HG02571 (cell line): Measurements from ENCODE around the gene ANKRA2.

ENCODE experiments used
- ATAC-seq: cut with Tn5 transposase; IDR thresholded peaks from one replicate; pipeline ENCODE4 v1.9.1; 2021; ENCODE audit warnings: mild to moderate bottlenecking, moderate library complexity; ENCODE audit not compliant: unreplicated experiment

Gene ANKRA2, protein sequence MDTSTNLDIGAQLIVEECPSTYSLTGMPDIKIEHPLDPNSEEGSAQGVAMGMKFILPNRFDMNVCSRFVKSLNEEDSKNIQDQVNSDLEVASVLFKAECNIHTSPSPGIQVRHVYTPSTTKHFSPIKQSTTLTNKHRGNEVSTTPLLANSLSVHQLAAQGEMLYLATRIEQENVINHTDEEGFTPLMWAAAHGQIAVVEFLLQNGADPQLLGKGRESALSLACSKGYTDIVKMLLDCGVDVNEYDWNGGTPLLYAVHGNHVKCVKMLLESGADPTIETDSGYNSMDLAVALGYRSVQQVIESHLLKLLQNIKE

DNA sequence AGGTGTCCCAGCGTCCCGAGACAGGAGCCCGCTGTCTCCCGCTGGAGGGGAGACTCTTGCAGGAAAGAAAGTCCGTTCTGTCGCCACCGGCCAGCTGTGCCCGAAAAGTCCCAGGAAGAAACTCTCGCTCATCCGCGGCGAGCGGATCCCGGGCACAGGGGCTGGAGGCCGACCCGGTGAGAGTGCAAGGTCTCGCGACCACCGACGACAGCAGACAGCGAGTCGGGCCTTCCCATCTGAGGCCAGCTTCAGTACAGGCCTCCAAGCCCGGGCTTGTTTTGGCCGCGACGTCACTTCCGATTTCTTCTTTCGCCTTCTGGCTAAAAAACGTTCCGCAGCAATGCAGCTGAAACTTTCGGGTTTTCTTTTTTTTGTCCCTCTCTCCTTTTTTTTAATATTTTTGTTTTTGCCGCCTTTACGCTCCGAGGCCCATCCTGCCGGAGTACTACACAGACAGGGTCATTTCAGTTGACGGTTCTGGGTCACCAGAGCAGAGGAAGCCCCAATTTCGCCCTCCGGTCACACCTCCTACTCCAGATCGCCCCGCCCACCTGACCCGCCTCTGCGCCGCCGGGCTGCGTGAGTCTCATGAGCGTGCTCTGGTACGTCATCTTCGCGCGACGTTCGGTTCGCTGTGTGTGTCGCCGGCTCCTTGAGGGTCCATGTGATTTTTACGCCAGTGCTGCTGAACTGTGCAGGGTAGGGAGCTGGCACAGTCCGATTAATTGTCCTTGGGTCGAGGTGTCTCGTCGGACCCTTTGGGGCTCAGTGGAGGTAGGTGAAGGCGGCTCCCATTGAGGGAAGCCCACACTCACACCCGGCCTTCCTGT, at the start of gene ANKRA2, which contains the start of gene UTP15:
ANKRA2 (minus strand) TSS at position 501 of the 830 bp plus-strand sequence. CDS start 2,758 bp downstream, outside the sequence.
UTP15 (plus strand) TSS at position 605 of the 830 bp plus-strand sequence. CDS start 1,602 bp downstream, outside the sequence.
- peak; percentile 94 for ATAC-seq

DNA sequence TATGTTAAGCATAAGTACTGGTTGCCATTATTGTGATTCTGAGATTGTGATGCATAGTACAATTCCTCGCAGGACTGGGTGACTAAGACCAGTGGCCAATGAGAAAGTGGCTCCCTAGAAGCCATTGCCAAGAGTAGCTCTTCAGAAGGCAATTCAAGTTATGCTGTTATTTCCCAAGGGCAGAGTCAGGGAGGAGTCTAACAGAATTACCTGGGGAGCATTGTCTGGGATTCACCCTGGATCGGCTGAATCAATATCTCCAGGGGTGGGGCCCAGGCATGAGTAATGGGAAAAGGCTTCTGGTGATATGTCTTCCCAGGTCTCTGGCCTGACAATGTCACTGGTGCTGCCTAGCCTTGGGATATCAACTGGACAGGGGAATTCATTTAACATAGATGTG, 49.6 kb upstream of the ANKRA2 start:
- ATAC-seq = no peak

DNA sequence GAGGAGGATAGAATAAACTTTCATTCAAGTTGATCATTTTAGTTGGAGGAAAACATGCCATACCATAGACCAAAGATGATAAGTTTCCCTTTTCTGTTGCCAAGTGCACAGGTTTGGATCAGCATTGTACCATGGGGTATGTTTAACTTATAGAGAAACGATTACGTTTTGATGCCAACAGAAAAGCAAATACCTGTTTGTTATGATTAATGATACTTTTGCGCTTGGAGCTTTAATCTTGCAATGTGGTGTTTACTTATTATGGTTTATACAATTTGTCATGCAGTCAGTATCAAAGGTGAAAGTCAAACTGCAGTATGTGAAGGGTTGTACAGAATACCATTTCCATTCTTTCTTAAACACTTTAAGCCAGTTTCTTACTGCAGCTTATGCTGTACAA, 47.4 kb upstream of the ANKRA2 start:
- ATAC-seq = no peak

DNA sequence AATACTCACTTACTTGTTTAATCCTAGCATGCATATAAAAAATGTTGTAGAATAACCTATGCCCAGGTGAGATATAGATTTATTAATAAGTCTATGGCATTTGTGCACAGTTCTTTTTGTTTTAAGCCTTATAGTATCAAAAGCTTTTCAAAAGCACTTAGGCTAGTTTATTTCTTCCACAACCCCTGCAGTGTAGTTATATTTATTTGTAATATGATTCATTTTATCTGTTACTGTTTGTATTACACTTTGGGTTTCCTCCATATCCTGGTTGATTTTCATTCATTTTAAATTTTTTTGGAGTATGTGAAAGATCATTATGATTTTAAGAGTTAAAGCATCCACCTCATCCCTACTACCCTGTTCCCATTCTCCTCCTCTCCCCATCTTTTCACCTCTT, 41.8 kb upstream of the ANKRA2 start:
- ATAC-seq = no peak

DNA sequence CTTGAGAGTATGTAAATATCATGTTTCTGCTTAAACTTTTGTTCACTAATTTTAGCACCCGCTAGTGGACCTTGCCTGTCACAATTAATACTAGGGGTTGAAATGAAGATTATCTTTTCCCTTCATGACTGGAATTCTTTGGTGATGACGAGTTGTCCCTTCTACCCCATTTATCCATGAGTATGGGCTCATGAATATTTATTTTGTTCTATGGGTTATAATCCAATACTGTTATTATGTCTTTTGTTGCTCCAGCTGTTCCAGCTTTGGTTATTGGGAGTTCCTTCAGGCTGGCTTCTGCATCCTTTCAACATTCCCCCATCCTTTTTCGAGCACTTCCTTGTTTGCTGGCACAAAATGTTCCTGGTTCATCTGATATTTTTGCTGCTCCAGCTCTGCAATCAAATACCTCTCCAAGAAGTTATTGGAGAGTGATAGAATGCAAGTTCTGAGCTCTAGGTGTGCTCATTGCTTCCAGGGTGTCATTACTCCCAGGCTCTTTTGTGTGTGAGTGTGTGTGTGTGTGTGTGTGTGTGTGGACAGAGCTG, 40.8 kb upstream of the ANKRA2 start:
- no peak for ATAC-seq

DNA sequence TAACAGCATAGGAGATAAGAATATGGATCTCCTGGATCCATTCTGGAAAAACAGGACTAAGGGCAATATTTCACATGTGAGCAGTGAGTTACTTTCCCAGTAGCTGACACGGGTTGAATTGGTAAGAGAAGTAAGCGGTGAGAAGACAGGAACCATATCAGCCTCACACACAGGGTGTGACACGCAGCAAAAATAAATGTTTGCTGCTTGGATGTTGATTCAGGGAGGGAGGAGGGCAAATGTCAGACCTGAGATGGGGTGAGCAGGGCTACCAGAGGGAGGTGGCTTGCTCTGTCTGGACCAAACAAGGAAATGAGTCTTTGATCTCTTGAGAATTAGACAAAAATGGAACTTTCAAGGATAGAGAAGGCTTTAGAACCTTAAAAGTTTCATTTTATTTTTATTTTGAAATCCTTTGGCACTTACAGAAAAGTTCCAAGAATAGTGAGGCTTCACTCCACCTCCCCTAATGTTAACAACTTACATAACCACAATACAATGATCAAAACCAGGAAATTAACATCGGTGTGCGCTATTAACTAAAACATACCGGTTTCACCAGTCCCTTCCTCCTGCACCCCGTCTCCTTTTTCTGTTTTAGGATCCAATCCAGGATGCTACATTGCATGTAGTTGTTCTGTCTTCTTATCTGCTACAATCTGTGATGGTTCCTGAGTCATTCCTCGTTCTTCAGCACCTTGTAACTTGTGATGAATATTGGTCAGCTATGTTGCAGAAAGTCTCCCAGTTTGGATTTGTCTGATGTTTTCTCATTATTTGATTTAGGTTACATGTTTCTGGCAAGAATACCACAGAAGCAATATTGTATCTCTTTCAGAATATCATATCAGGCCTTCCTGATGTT, 40.0 kb upstream of the ANKRA2 start:
- ATAC-seq = no peak

DNA sequence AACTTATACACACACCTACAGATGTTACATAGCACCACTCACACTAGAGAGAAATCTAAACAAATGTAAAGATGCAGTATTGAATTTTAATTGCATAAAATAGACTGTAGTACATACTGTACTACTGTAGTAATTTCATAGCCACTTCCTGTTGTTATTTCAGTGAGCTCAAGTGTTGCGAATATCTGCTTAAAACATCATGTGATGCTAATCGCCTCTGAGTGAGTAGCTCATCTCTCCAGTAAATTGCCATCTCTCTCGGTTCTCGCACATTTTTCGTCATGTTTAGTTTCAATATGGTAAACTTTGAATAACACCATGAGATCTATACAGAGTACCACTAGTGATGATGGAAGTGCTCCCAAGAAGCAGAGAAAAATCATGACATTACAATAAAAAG, 38.6 kb upstream of the ANKRA2 start:
- ATAC-seq = no peak

DNA sequence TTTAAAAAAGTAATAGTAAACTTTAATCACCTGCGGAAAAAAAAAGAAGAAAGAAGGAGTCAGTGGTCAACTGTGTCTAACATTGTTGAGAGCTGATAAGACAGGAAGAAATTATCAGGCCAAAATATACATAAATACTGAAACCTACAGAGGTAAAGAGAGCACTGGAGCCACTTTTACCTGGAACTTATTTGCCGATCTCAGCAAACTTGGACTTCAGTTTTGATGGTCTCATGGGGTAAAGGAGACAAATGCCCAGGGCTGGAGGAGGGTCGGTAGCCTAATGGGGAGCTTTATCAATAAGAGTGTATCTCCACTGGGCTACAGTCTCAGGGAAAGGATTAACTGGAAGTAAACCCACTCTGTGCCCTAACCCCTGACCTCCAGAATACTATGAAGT, 33.9 kb upstream of the ANKRA2 start:
- no peak for ATAC-seq

DNA sequence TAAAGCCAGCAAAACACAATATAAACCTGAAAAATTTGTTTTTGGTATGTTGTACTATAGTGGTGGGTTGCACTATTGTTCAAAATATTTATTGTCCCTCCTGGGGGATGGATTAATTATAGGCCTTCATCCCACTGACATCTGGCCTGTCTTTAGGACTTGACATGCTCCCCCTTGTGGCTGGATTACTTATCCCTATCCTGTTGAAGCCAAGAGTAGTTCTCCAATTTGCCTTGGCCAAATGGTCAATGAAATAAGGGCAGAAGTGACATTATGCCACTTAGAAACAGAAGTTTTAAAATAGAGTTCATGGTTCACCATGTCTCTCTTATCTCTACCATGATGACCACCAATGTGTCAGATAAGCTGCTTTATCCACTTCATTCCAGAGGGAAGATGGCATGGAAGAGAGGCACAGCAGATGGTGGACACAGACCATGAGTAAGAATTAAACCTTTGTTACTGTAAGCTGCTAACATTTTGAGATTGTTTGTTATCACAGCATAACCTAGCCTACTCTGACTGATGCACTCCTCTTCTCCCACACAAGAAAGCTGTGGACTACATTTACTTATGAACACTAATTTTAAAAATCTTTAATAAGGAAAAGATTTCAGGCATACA, 31.4 kb upstream of the ANKRA2 start:
- no peak for ATAC-seq

DNA sequence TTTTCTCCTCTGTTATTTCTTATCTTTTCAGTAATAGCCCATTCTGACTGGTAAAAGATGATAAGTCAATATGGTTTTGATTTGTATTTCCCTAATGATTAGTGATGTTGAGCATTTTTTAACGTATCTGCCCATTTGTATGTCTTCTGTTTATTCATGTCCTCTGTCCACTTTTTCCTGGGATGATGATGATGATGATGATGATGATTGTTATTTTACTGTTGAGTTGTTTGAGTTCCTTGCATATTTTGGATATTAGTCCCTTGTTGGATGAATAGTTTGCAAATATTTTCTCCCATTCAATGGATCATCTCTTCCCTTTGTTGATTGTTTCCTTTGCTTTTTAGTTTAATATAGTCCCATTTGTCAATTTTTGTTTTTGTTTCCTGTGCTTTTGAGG, 27.1 kb upstream of the ANKRA2 start:
- ATAC-seq = no peak

DNA sequence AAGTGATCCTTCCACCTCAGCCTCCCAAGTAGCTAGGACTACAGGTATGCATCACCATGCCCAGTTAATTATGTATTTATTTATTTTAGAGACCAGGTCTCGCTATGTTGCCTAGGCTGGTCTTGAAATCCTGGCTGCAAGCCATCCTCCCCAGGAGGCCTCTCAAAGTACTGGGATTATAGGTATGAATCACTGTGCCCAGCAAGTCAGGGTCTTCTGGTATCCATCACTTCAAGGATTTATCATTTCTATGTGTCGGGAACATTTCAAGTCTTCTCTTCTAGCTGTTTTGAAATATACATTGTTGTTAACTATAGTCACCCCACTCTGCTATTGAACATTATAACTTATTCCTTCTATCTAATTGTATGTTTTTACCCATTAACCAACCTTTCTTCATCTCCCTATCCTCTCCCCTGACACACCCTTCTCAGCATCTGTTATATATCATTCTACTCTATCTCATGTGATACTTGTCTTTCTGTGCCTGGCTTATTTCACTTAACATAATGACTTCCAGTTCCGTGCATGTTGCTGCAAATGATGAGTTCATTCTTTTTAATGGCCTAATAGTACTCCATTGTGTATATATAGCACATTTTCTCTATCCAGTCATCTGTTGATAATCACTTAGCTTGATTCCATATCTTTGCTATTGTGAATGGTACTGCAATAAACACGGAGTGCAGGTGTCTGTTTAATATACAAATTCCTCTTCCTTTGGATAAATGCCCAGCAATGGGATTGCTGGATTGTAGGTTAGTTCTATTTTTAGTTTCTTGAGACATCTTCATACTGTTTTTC, 26.5 kb upstream of the ANKRA2 start:
- ATAC-seq = no peak

DNA sequence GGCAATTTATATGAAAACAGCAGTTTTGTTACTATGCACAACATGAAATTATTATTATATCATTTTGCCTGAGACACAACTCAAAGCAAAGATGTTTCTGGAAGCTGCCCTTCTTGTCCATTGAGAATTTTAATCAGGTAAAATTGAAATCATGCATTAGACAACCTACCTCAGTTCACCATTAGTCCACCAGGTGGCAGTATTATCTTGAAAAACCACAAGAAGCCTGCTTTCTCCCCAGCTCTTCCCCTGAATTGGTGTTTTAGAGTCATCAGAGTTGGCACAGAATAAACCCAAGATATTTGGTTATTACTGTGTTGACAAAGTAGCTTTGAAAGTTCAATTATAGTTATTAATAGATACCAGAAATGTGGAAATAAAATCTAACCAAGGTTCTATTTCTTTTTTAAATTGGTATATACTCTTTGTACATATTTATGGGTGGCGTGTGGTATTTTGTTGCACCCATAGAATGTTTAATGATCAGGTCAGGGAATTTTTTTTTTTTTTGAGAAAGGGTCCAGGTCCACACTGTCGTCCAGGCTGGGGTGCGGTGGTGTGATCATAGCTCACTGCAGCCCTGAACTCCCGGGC, 25.8 kb upstream of the ANKRA2 start:
- no peak for ATAC-seq

DNA sequence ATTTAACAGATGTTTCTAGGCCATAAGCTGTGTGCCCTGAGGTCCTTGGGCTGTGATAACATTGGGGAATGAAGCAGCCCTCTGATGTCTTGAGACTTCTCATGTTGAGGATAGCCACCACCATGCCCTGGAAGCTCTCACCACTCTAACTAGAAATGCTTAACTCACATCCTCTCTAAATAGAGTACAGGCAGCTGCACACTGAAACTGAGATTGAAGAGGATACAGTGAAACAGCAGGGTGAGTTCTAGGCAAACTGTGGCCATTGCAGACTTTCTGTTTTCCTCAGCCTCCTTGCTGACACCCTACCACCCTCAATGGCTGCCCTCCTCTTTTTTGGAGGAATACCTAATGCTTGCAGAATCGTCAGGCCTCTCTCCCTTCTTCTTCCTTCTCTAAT, 22.5 kb upstream of the ANKRA2 start:
- peak; percentile 80 for ATAC-seq

DNA sequence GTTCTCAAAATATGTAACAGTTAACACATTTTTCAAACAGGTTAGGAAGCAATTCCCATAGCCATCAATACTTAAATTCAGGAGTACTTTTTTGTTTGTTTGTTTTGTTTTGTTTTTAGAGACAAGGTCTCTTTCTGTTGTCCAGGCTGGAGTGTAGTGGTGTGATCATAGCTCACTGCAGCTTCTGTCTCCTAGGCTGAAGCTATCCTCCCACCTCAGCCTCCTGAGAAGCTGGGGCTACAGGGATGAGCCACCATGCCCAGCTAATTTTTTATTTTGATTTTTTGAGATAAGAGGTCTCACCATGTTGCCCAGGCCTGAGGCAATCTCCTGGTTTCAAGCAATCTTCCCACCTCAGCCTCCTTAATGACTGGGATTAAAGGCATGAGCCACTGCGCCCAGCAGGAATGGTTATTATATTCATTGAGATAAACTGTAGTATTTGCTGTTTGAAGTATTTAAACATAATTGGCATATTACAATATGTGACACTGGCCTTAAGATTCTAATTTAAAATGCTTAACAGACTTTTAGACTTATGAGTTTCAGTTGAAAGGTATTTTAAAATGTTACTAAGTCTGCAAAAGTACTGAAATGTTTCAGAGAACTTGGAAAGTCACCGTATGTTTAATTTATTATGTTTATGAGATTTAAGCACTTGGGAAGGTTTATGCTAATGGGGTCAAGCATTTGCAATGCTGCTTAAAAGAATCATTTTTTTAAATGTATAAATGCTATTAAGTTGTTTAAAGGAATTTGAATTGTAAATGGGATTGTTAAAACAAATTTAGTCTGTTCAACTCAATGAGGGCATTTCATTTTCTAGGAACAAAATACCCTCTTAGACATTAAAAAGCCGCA, 17.1 kb upstream of the ANKRA2 start:
- ATAC-seq = no peak

DNA sequence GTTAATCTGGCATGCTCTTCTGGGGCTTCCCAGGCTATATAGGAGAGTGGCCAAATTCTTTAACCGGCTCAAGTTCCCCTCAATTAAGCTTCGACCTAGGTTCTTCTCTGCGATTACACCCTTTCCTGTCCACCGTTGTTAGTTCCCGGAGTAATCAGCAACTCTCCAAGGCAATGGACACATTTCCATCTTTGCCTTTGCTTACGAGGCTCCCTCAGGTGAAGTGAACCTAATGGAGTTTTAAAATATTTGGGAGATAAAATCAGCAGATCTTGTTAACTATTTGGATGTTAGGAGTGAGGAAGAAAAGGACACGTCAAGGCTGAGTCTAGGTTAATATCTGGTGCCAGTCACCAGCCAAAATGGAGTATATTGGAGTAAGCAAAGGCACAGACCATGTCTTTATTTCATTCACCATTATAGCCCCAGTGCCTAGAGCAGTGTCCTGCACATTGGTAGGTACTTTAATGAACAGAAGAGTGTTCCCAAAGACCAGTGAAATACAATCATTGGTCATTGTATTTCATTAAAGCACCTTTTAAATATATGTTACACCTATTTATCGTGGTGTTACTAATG, 619 bp upstream of the ANKRA2 start:
- ATAC-seq = no peak

DNA sequence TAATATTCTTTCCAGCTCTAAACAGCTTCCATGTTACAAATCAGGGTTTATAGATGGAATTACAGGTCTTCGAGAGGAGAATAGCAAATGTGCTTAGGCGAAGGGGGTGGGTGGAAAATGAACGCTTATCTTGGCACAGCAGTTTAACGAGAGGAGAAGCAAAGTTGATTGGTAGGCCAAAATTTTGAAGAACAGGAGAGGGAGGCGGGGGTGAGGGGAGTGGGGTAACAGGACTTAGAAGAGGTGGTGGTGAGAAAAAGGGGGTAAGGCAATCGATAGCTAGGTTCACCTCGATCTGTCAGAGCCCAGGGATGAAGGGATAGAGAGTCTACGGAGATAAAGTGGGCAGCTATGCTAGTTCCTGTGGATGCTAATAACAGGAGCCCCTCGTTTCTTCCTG, 764 bp downstream of the ANKRA2 start:
- ATAC-seq = peak; percentile 5

DNA sequence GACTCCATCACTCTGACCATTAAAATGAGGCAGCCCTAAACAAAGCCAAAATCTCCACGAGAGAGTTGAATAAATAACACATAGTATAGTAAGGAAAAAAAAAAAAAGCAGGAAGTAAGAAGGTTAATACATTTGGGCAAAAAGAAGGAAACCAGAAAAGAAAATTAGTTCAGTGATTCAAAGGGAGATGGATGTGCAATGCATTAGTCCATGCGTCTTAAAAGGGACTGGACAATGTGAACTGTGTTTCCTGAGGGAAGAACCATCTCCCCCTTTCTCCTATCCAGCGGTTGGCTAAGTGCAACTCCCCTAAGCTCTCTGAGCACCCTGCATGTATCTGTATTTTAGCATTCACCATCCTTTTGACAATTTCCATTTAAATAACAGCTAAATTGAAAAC, 1.4 kb downstream of the ANKRA2 start:
- no peak for ATAC-seq

DNA sequence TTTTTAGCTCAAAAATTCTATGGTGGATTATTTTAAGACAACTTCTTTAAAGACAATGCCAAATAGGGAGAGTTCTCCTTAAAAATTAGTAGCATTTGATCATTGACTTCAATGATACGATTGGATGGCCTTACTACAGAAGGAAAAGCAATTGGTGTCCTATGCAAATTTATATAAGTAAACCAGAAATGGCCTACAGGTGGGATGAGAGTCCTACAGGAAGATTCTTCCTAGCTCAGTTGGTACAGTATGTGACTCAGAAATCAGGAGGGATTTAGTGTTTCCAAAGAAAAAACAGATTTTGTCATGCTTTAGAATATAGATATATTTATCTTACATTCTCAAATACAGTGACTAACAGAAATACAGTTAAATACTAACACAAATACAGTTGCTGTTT, 6.5 kb downstream of the ANKRA2 start:
- no peak for ATAC-seq
